H1 (cell line): ENCODE data around the gene DPEP1. TPM values are rescaled to one million over a fixed set of nuclear protein-coding genes. Genes with fewer than 3 reads are reported as not detected.

Source experiments
- polyA plus RNA-seq, 7 experiments: library from polyadenylated mRNA; depleted of rRNA in 3 of 7; stranded (reverse) in 5 of 7; unstranded in 2 of 7; fragments of >200 nt in 5 of 7; fragments of 200-250 nt in 2 of 7; gene quantifications; 1 replicate in 5 of 7; 2 replicates in 1 of 7; 4 replicates in 1 of 7; pipeline versions ENCODE4 v1.2.1 to v1.2.3, GENCODE V29; 2011 to 2013; ENCODE audit warnings: missing spikeins in 2 of 7, mixed read lengths in 2 of 7
- total RNA-seq: library from RNA; stranded (reverse); fragmentation: NEBNext Ultra II Directional; extraction: Animal tissue kit (Norgen Biotek cat#: 25700); gene quantifications from 2 replicates; pipeline ENCODE4 v1.2.1, GENCODE V29; 2021
- TF ChIP-seq, protein P1 (sequence below): IDR thresholded peaks from 2 replicates; pipeline ENCODE4 v1.6.1; 2011; ENCODE audit warnings: low read length, improper control_type of control experiment

Gene DPEP1
- total and polyA plus RNA-seq, 2 of the 8 experiments (the other 6 are each of a cell fraction or from before 2014, with no cell fraction given) = 2.8 to 3.1 TPM

DNA sequence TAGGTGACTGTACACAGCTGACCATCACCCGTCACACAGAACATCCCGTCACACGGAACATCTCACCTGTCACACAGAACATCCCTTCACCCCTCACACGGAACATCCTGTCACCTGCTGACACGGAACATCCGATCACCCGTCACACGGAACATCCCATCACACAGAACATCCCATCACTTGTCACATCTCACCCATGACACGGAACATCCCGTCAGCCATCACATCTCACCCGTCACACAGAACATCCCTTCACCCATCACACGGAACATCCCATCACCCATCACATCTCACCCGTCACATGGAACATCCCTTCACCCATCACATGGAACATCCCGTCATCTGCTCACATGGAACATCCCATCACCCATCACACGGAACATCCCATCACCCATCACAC, 34.1 kb upstream of the DPEP1 start (continued):
- TF ChIP-seq, protein P1, sequence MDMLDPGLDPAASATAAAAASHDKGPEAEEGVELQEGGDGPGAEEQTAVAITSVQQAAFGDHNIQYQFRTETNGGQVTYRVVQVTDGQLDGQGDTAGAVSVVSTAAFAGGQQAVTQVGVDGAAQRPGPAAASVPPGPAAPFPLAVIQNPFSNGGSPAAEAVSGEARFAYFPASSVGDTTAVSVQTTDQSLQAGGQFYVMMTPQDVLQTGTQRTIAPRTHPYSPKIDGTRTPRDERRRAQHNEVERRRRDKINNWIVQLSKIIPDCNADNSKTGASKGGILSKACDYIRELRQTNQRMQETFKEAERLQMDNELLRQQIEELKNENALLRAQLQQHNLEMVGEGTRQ = no peak
- TF ChIP-seq, all 59 proteins: peak for 0
